Nephron progenitor cell (in vitro differentiated cells): ENCODE results near the gene MTHFD1.

ENCODE experiments used
- DNase-seq: peaks from one replicate; pipeline ENCODE4 v3.0.0; 2021
- H3K27ac Mint-ChIP-seq: 2 replicates; pipeline ENCODE4 v1.8.0; 2021; ENCODE audit warnings: mild to moderate bottlenecking, moderate library complexity, mixed read lengths
- H3K27me3 Mint-ChIP-seq: 2 replicates; pipeline ENCODE4 v1.8.0; 2021; ENCODE audit warnings: mild to moderate bottlenecking, low read depth, mixed read lengths; ENCODE audit not compliant: poor library complexity
- H3K36me3 Mint-ChIP-seq: 2 replicates; pipeline ENCODE4 v1.8.0; 2021; ENCODE audit warnings: low read depth, mixed read lengths
- H3K4me1 Mint-ChIP-seq: 2 replicates; pipeline ENCODE4 v1.8.0; 2021; ENCODE audit warnings: mixed read lengths
- H3K4me3 Mint-ChIP-seq: 2 replicates; pipeline ENCODE4 v1.8.0; 2021; ENCODE audit warnings: mild to moderate bottlenecking, moderate library complexity, mixed read lengths
- H3K9me3 Mint-ChIP-seq: 2 replicates; pipeline ENCODE4 v1.8.0; 2021; ENCODE audit warnings: mild to moderate bottlenecking, moderate library complexity, mixed read lengths
- CTCF ChIP-seq: fragments of 200-600 bp; sonication (generic); IDR thresholded peaks from 2 replicates; pipeline ENCODE4 v1.5.0; 2021; ENCODE audit warnings: antibody characterized with exemption

Gene MTHFD1

GRCh38 chr14:64387782-64388532 is at the start of gene MTHFD1:
TSS of gene MTHFD1 (plus strand) at chr14:64388353. CDS start at chr14:64388428, 75 bp downstream.
- H3K27me3 Mint-ChIP-seq: peaks cover 2% of the 10 kb centered on the region

DNA sequence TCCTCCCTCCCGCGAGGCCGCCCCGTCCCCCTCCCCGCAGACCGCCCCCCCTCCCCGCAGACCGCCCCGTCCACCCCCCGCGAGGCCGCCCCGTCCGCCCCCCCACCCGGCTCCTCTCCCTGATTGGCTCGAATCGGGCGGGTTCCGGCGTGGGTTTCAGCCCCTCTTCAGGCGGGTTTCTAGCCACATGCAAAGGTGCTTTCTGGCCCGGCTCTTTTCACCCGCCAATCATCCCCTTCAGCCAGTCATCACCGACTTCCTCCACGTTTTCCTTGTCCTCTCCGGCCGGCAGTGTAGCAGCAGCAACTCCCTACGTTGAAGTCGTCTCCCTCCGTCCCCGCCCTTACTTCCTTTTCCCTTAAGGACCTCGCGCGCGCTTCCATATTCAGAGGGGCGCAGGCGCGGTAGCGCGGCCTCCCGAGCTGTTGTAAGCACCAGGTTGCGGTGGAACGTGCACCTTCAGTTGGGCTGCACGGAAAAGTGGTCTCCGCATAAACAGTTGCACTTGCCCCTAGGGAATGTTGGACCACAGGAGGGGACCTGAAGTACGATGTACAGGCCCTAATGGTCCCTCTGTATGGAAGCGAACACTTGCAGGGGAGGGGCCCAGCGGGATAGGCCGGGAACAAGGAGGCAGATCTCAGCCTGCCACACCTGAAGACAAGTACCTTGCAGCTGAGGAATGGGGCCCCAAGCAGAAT is 49.4 kb upstream of the MTHFD1 start:
- peak overlapping the region; percentile 96 for H3K27ac Mint-ChIP-seq
- no peak for TF ChIP-seq CTCF
- peaks cover 44% of the 10 kb centered on the region for H3K4me1 Mint-ChIP-seq
- H3K36me3 Mint-ChIP-seq: peaks cover 9% of the 10 kb centered on the region
- no peaks in the 10 kb centered on the region for H3K27me3 Mint-ChIP-seq
- H3K9me3 Mint-ChIP-seq: peaks cover 13% of the 10 kb centered on the region
- H3K4me3 Mint-ChIP-seq: peak overlapping the region; percentile 92
- peak; percentile 86 for DNase-seq

More at GRCh38 chr14:64387782-64388532, at the start of gene MTHFD1:
- Mint-ChIP-seq H3K9me3 (no peaks in the 10 kb centered on the region), H3K4me1 (peaks cover 33% of the 10 kb centered on the region), H3K4me3 (peak within 1 kb of the TSS; percentile 97), H3K27ac (peak within 1 kb of the TSS; percentile 93), H3K36me3 (peaks cover 21% of the 10 kb centered on the region)
- TF ChIP-seq CTCF: no peak
- peak; percentile 98 for DNase-seq

DNA sequence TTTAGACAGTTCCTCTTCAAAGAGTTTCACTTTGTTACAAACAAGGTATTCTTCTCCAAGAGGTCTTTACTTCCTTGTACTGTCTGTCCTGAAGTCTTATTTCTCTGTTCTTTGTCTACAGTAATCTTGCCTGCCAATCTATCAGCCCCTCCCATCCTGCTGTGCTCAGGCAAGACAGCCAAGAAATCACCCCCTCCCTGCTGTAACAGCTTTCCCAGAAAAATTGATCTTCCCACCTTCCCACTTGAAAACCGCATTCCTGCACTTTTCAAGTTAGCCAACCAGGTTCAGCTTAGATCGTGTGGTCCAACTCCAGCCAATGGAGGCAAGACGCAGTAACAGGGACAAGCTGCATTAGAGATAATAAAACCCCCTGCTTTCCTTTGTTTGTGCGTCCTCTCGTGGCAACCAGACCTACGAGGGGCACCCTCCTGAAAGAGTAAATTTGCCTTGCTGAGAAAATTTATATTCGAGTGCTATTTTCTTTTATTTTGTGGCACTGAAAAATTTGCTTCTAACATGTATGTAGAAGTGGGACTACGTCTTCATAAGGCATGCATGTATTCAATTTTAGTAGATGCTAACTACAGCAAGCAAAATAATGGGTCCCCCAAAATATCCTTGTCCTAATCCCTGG is 47.5 kb upstream of the MTHFD1 start:
- Mint-ChIP-seq H3K36me3 (peaks cover 9% of the 10 kb centered on the region), H3K27me3 (no peaks in the 10 kb centered on the region), H3K9me3 (peaks cover 13% of the 10 kb centered on the region), H3K4me3 (no peak overlapping the region), H3K27ac (no peak overlapping the region), H3K4me1 (peaks cover 39% of the 10 kb centered on the region)
- TF ChIP-seq CTCF: no peak
- no peak for DNase-seq

- Mint-ChIP-seq H3K27me3 (no peaks in the 10 kb centered on the region), H3K9me3 (no peaks in the 10 kb centered on the region), H3K4me3 (no peak overlapping the region), H3K36me3 (no peaks in the 10 kb centered on the region), H3K4me1 (no peaks in the 10 kb centered on the region), H3K27ac (no peak overlapping the region)
- TF ChIP-seq CTCF: no peak
- no peak for DNase-seq
These were observed 40.4 kb upstream of the MTHFD1 start for GRCh38 chr14:64347748-64348147.

GRCh38 chr14:64349741-64350490 is 38.2 kb upstream of the MTHFD1 start:
- peaks cover 7% of the 10 kb centered on the region for H3K36me3 Mint-ChIP-seq
- H3K4me1 Mint-ChIP-seq: no peaks in the 10 kb centered on the region
- H3K27ac Mint-ChIP-seq: no peak overlapping the region
- H3K27me3 Mint-ChIP-seq: no peaks in the 10 kb centered on the region
- no peaks in the 10 kb centered on the region for H3K9me3 Mint-ChIP-seq
- TF ChIP-seq CTCF: no peak
- no peak overlapping the region for H3K4me3 Mint-ChIP-seq
- no peak for DNase-seq
